H1 (cell line): ENCODE results near the gene MYCBPAP. TPM values are rescaled to one million over a fixed set of nuclear protein-coding genes. Genes with fewer than 3 reads are reported as not detected.
A peak's percentile ranks its signal among the peaks of the same experiment; 100 is the strongest.

Source experiments
- CTCF ChIA-PET: fragments of 300-600 bp; sonication (Branson Sonifier 250); formaldehyde crosslinking; loops from one replicate; lab custom pipeline; 2021; ENCODE audit not compliant: partially characterized antibody; lab: Charles Lee
- POLR2A ChIA-PET: fragments of 300-600 bp; sonication (Branson Sonifier 250); formaldehyde crosslinking; loops from one replicate; lab custom pipeline; 2021; ENCODE audit warnings: inconsistent platforms; ENCODE audit not compliant: partially characterized antibody; lab: Charles Lee
- DNase-seq, 2 experiments: peaks; one replicate each; pipeline versions ENCODE4 v3.0.0 to v3.0.0-alpha.2; 2010 to 2022; ENCODE audit warnings: low spot score in 2 of 2, low read depth in 1 of 2, mixed read lengths in 1 of 2
- FAIRE-seq: peaks from 2 replicates; lab custom pipeline; 2011; peaks lifted over from hg19 to GRCh38; lab: Jason Lieb, UNC
- H2AFZ ChIP-seq: 2 replicates; pipeline ENCODE4 v1.8.1; 2012; ENCODE audit warnings: low read length, inconsistent platforms
- H2AK5ac ChIP-seq: 2 replicates; pipeline ENCODE4 v1.6.1; 2013; ENCODE audit warnings: low read depth, low read length
- H2BK120ac ChIP-seq: replicated peaks from 2 replicates; pipeline ENCODE3; 2013; ENCODE audit warnings: low read depth, low read length, inconsistent platforms
- H2BK12ac ChIP-seq: 2 replicates; pipeline ENCODE4 v1.6.1; 2013; ENCODE audit warnings: low read depth, low read length
- H2BK15ac ChIP-seq: 2 replicates; pipeline ENCODE4 v1.6.1; 2013; ENCODE audit warnings: low read length
- H2BK20ac ChIP-seq: 2 replicates; pipeline ENCODE4 v1.6.1; 2013; ENCODE audit warnings: low read length
- H2BK5ac ChIP-seq: 2 replicates; pipeline ENCODE4 v1.6.1; 2013; ENCODE audit warnings: low read depth, low read length
- H3K14ac ChIP-seq: 2 replicates; pipeline ENCODE4 v1.6.1; 2013; ENCODE audit warnings: inconsistent platforms; ENCODE audit not compliant: insufficient read length
- H3K18ac ChIP-seq: 2 replicates; pipeline ENCODE4 v1.6.1; 2013; ENCODE audit warnings: low read length; ENCODE audit errors: extremely low read depth
- H3K23ac ChIP-seq: 2 replicates; pipeline ENCODE4 v1.6.1; 2013; ENCODE audit warnings: inconsistent platforms; ENCODE audit not compliant: insufficient read length
- H3K23me2 ChIP-seq: 2 replicates; pipeline ENCODE4 v1.6.1; 2013; ENCODE audit warnings: low read depth, low read length
- H3K27ac ChIP-seq: 2 replicates; pipeline ENCODE4 v1.6.1; 2011; ENCODE audit warnings: low read depth, low read length, inconsistent platforms
- H3K27me3 ChIP-seq, 4 experiments: replicated peaks in 1 of 4; 1 replicate in 1 of 4; 2 replicates in 3 of 4; pipeline versions ENCODE4 v1.6.1 to v1.8.1; 2011 to 2013; ENCODE audit warnings: low read length in 3 of 4, mild to moderate bottlenecking in 3 of 4, inconsistent platforms in 2 of 4, mixed read lengths in 2 of 4, moderate library complexity in 1 of 4; ENCODE audit not compliant: control insufficient read depth in 3 of 4, insufficient read depth in 3 of 4; ENCODE audit errors: extremely low read depth in 1 of 4
- H3K36me3 ChIP-seq, 4 experiments: 2 replicates each; pipeline versions ENCODE4 v1.6.1 to v1.8.1; 2011 to 2013; ENCODE audit warnings: mild to moderate bottlenecking in 4 of 4, low read length in 3 of 4, moderate library complexity in 2 of 4, control low read depth in 1 of 4, inconsistent platforms in 1 of 4; ENCODE audit not compliant: insufficient read depth in 4 of 4, control insufficient read depth in 2 of 4
- H3K4ac ChIP-seq: replicated peaks from 2 replicates; pipeline ENCODE3; 2013; ENCODE audit warnings: low read length, low read depth, mixed read lengths, inconsistent platforms; ENCODE audit not compliant: insufficient read length
- H3K4me1 ChIP-seq, 4 experiments: replicated peaks in 1 of 4; 1 replicate in 1 of 4; 2 replicates in 3 of 4; pipeline versions ENCODE4 v1.6.1 to v1.8.1; 2011 to 2013; ENCODE audit warnings: low read length in 3 of 4, inconsistent platforms in 2 of 4, mixed read lengths in 1 of 4; ENCODE audit not compliant: insufficient read depth in 4 of 4, control insufficient read depth in 3 of 4
- H3K4me2 ChIP-seq, 2 experiments: 2 replicates each; pipeline versions ENCODE4 v1.6.1 to v1.8.1; 2011 to 2013; ENCODE audit warnings: low read depth in 2 of 2, low read length in 2 of 2, control low read depth in 1 of 2, inconsistent platforms in 1 of 2, mild to moderate bottlenecking in 1 of 2; ENCODE audit not compliant: insufficient read depth in 1 of 2
- H3K4me3 ChIP-seq, 4 experiments: fragments of 200-600, 300-600 bp in 1 of 4; sonication (generic), shearing (Covaris generic), sonication (Bioruptor Twin) in 1 of 4; 2 replicates each; pipeline versions ENCODE4 v1.5.1 to v1.8.1; 2011 to 2016; ENCODE audit warnings: low read length in 4 of 4, low read depth in 3 of 4, control low read depth in 2 of 4, inconsistent platforms in 2 of 4, mild to moderate bottlenecking in 2 of 4, mixed read lengths in 1 of 4, moderate library complexity in 1 of 4; ENCODE audit not compliant: insufficient read depth in 2 of 4; ENCODE audit errors: extremely low read depth in 1 of 4
- H3K56ac ChIP-seq: replicated peaks from 2 replicates; pipeline ENCODE3; 2013; ENCODE audit warnings: low read depth, mild to moderate bottlenecking, mixed read lengths, low read length, inconsistent platforms; ENCODE audit not compliant: insufficient read length
- H3K79me1 ChIP-seq: 2 replicates; pipeline ENCODE4 v1.6.1; 2013; ENCODE audit warnings: low read depth, low read length, control low read depth
- H3K79me2 ChIP-seq, 2 experiments: 2 replicates each; pipeline versions ENCODE4 v1.6.1 to v1.8.1; 2012 to 2013; ENCODE audit warnings: low read length in 2 of 2, mild to moderate bottlenecking in 2 of 2, inconsistent platforms in 1 of 2; ENCODE audit not compliant: insufficient read depth in 2 of 2, control insufficient read depth in 1 of 2
- H3K9ac ChIP-seq, 4 experiments: replicated peaks in 1 of 4; 1 replicate in 1 of 4; 2 replicates in 3 of 4; pipeline versions ENCODE4 v1.6.1 to v1.8.1; 2011 to 2013; ENCODE audit warnings: low read depth in 3 of 4, low read length in 3 of 4, control low read depth in 2 of 4, mild to moderate bottlenecking in 2 of 4, moderate library complexity in 2 of 4, inconsistent platforms in 1 of 4; ENCODE audit errors: extremely low read depth in 1 of 4
- H3K9me3 ChIP-seq, 2 experiments: 2 replicates each; pipeline versions ENCODE4 v1.6.1 to v1.8.1; 2012 to 2013; ENCODE audit warnings: mild to moderate bottlenecking in 2 of 2, moderate library complexity in 2 of 2, control low read depth in 1 of 2, inconsistent platforms in 1 of 2, low read depth in 1 of 2, low read length in 1 of 2, mixed read lengths in 1 of 2; ENCODE audit not compliant: insufficient read depth in 2 of 2
- H4K20me1 ChIP-seq, 2 experiments: replicated peaks in 1 of 2; 2 replicates each; pipeline versions ENCODE3 to v1.8.1; 2011 to 2013; ENCODE audit warnings: inconsistent platforms in 2 of 2, low read length in 2 of 2, mild to moderate bottlenecking in 1 of 2; ENCODE audit not compliant: insufficient read depth in 2 of 2, control insufficient read depth in 1 of 2
- H4K5ac ChIP-seq: 2 replicates; pipeline ENCODE4 v1.6.1; 2013; ENCODE audit warnings: low read length, low read depth, mixed read lengths, inconsistent platforms; ENCODE audit not compliant: insufficient read length
- H4K8ac ChIP-seq: 2 replicates; pipeline ENCODE4 v1.8.0; 2013; ENCODE audit warnings: mild to moderate bottlenecking, moderate library complexity, low read length, inconsistent platforms; ENCODE audit not compliant: insufficient read depth; ENCODE audit errors: extremely low read depth
- H4K91ac ChIP-seq: replicated peaks from 2 replicates; pipeline ENCODE3; 2013; ENCODE audit warnings: low read length, mixed read lengths, inconsistent platforms; ENCODE audit not compliant: insufficient read length
- CREB1 ChIP-seq: IDR thresholded peaks from 2 replicates; pipeline ENCODE4 v1.6.1; 2012; ENCODE audit warnings: inconsistent platforms
- SAP30 ChIP-seq: fragments of 300-600 bp; sonication (generic); IDR thresholded peaks from 2 replicates; pipeline ENCODE4 v1.7.1; 2012; ENCODE audit warnings: low read length, moderate library complexity, mild to moderate bottlenecking, inconsistent platforms; ENCODE audit not compliant: insufficient read depth, insufficient replicate concordance
- SIRT6 ChIP-seq: IDR thresholded peaks from one replicate; pipeline ENCODE4 v1.7.1; 2012; ENCODE audit warnings: low read length, inconsistent platforms
- SUZ12 ChIP-seq: fragments of 200-600 bp; sonication (generic); IDR thresholded peaks from 2 replicates; pipeline ENCODE4 v1.6.1; 2012; ENCODE audit warnings: mild to moderate bottlenecking, inconsistent platforms, low read length, moderate library complexity, mixed read lengths
- TCF12 ChIP-seq: IDR thresholded peaks from 2 replicates; pipeline ENCODE4 v1.6.1; 2011; ENCODE audit warnings: low read depth, mild to moderate bottlenecking, low read length
- WGBS, 2 experiments: shearing (Covaris generic) in 1 of 2; methylation state at CpG; one replicate each; pipeline versions ENCODE4 v1.1.6 to v1.1.7; 2013 to 2015; ENCODE audit warnings: low lambda C conversion rate in 2 of 2, mixed read lengths in 2 of 2, inconsistent platforms in 1 of 2, low coverage in 1 of 2, missing lambda C conversion rate in 1 of 2; ENCODE audit not compliant: insufficient replicate concordance in 2 of 2, insufficient coverage in 1 of 2, insufficient read length in 1 of 2; ENCODE audit errors: extremely low coverage in 1 of 2, missing lambda C conversion rate in 1 of 2; 5-methylcytosine and 5-hydroxymethylcytosine counted together
- polyA plus RNA-seq, 7 experiments: library from polyadenylated mRNA; depleted of rRNA in 3 of 7; stranded (reverse) in 5 of 7; unstranded in 2 of 7; fragments of >200 nt in 5 of 7; fragments of 200-250 nt in 2 of 7; gene quantifications; 1 replicate in 5 of 7; 2 replicates in 1 of 7; 4 replicates in 1 of 7; pipeline versions ENCODE4 v1.2.1 to v1.2.3, GENCODE V29; 2011 to 2013; ENCODE audit warnings: missing spikeins in 2 of 7, mixed read lengths in 2 of 7
- total RNA-seq: library from RNA; stranded (reverse); fragmentation: NEBNext Ultra II Directional; extraction: Animal tissue kit (Norgen Biotek cat#: 25700); gene quantifications from 2 replicates; pipeline ENCODE4 v1.2.1, GENCODE V29; 2021

Gene MYCBPAP
- total and polyA plus RNA-seq, 2 of the 8 experiments (the other 6 are each of a cell fraction or from before 2014, with no cell fraction given): 0.89 to 3.3 TPM

- Histone ChIP-seq H3K56ac (peak within 1 kb of the TSS; percentile 42), H2BK12ac (peak within 1 kb of the TSS; percentile 44; the same call in 1 of the 2 replicates), H2BK120ac (no peak within 1 kb of the TSS), H3K23ac (no peak within 1 kb of the TSS), H2BK15ac (no peak within 1 kb of the TSS; the same call in 1 of the 2 replicates), H3K23me2 (peaks cover 17% of the 10 kb centered on the region; the same call in 1 of the 2 replicates), H2BK5ac (no peak within 1 kb of the TSS; the same call in 1 of the 2 replicates), H3K14ac (no peak within 1 kb of the TSS), H3K27me3 (peaks cover 25 to 71% (median 63%) of the 10 kb centered on the region in 4 experiments), H3K27ac (no peak within 1 kb of the TSS), H2BK20ac (no peak within 1 kb of the TSS), H3K79me1 (no peaks in the 10 kb centered on the region), H3K4me3 (peak within 1 kb of the TSS; percentile 35 to 63 (median 51)), H3K9me3 (no peaks in the 10 kb centered on the region), H4K8ac (peak within 1 kb of the TSS; percentile 89), H3K79me2 (no peaks in the 10 kb centered on the region), H4K91ac (no peak within 1 kb of the TSS), H2AFZ (0 out of 2 replicates have a peak within 1 kb of the TSS, but pooled peaks have one; percentile 34), H3K4me1 (peaks cover 0 to 33% (median 19%) of the 10 kb centered on the region in 4 experiments; a peak in 6 of 7 replicates), H4K5ac (no peak within 1 kb of the TSS), H3K18ac (peak within 1 kb of the TSS; percentile 83), H2AK5ac (no peak within 1 kb of the TSS), H3K9ac (no peak within 1 kb of the TSS; a peak in 1 of 7 replicates), H3K4me2 (peak within 1 kb of the TSS; percentile 75 to 91), H3K36me3 (no peaks in the 10 kb centered on the region), H4K20me1 (peaks cover 4 to 7% of the 10 kb centered on the region in 2 experiments), H3K4ac (peak within 1 kb of the TSS; percentile 2)
- CTCF ChIA-PET: interaction anchor here (0.7 to 7.2 kb wide), 13 partner anchors 9 to 137 kb away, joined by 3 to 89 read pairs (median 4); no protein-coding TSS in a partner anchor
- DNase-seq: peak; percentile 90 to 99
- FAIRE-seq: peak; percentile 28
- 1% methylated on average over 17 of the region's 56 CpGs; no CpG with 5 or more reads in 1 of the 2 experiments for WGBS, 2 experiments
- POLR2A ChIA-PET: interaction anchor here (0.6 to 1.9 kb wide), 7 partner anchors 10 to 112 kb away, joined by 3 to 7 read pairs (median 5); partner anchors contain the start of gene SPATA20
- TF ChIP-seq SAP30 (no peak), TCF12 (no peak), CREB1 (no peak), SUZ12 (no peak), SIRT6 (no peak)
Observed at GRCh38 chr17:50560185-50560824, 52.1 kb downstream of the MYCBPAP start, which contains the start of gene CACNA1G. Gene CACNA1G (plus strand): TSS chr17:50560715. CDS start chr17:50561460, 745 bp downstream.
